ENCODE results near the gene IGSF10. TPM values are rescaled to one million over a fixed set of nuclear protein-coding genes. Genes with fewer than 3 reads are reported as not detected.
A peak's percentile ranks its signal among the peaks of the same experiment; 100 is the strongest.
"Not testable (repeated sequence)": the region's sequence is repeated elsewhere in the genome, so short reads cannot be mapped to it uniquely, and the experiment has no call there.

IGSF10 gene, protein sequence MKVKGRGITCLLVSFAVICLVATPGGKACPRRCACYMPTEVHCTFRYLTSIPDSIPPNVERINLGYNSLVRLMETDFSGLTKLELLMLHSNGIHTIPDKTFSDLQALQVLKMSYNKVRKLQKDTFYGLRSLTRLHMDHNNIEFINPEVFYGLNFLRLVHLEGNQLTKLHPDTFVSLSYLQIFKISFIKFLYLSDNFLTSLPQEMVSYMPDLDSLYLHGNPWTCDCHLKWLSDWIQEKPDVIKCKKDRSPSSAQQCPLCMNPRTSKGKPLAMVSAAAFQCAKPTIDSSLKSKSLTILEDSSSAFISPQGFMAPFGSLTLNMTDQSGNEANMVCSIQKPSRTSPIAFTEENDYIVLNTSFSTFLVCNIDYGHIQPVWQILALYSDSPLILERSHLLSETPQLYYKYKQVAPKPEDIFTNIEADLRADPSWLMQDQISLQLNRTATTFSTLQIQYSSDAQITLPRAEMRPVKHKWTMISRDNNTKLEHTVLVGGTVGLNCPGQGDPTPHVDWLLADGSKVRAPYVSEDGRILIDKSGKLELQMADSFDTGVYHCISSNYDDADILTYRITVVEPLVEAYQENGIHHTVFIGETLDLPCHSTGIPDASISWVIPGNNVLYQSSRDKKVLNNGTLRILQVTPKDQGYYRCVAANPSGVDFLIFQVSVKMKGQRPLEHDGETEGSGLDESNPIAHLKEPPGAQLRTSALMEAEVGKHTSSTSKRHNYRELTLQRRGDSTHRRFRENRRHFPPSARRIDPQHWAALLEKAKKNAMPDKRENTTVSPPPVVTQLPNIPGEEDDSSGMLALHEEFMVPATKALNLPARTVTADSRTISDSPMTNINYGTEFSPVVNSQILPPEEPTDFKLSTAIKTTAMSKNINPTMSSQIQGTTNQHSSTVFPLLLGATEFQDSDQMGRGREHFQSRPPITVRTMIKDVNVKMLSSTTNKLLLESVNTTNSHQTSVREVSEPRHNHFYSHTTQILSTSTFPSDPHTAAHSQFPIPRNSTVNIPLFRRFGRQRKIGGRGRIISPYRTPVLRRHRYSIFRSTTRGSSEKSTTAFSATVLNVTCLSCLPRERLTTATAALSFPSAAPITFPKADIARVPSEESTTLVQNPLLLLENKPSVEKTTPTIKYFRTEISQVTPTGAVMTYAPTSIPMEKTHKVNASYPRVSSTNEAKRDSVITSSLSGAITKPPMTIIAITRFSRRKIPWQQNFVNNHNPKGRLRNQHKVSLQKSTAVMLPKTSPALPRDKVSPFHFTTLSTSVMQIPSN (N-terminal part only)
- total RNA-seq (ENCODE audit: low replicate concordance), result 8.0 and 47.6 TPM in 2 replicates

DNA sequence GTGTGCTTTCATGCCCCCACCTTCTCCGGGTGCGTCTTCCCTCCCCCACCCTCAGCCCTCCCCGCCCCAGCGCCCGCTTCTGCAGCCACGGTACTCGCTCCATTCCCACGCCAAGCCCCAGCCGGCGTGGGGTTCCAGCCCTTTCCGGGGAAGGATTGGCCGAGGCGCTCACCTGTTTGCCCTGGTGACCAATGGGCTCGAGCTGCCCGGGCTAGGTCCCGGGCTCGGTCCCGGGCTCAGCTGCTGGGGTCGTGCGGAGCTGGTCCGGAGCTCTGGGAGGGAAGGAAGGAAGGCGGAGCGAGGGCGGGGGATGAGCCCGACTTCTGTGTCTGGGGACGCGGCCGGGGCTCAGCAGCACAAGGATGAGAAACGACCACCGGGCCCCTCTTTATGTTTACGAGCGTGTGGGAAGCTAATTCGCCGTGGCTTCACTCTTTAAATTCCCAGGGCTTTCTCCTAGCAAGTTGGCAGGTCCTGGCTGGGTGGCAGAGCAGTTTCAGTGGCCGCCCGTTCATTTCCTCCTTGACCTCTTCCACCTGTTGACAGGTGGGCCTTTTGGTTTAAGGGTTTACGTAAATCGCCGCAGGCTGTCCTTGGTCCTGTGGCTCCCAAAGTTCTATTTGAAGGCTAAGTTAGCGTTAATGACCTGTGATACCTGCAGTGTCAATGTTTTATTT, at the start of gene IGSF10:
IGSF10 (minus strand) TSS at position 288 of the 677 bp plus-strand sequence. CDS start 2,352 bp downstream, outside the sequence.
- DNase-seq (ENCODE audit: low read depth), result no peak
- TF ChIP-seq, protein P1, sequence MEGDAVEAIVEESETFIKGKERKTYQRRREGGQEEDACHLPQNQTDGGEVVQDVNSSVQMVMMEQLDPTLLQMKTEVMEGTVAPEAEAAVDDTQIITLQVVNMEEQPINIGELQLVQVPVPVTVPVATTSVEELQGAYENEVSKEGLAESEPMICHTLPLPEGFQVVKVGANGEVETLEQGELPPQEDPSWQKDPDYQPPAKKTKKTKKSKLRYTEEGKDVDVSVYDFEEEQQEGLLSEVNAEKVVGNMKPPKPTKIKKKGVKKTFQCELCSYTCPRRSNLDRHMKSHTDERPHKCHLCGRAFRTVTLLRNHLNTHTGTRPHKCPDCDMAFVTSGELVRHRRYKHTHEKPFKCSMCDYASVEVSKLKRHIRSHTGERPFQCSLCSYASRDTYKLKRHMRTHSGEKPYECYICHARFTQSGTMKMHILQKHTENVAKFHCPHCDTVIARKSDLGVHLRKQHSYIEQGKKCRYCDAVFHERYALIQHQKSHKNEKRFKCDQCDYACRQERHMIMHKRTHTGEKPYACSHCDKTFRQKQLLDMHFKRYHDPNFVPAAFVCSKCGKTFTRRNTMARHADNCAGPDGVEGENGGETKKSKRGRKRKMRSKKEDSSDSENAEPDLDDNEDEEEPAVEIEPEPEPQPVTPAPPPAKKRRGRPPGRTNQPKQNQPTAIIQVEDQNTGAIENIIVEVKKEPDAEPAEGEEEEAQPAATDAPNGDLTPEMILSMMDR (IDR thresholded peaks at IDR 0.05; ENCODE audit: insufficient read depth, low read length), result no peak
- peak within 1 kb of the TSS; percentile 70 for H3K4me3 ChIP-seq (ENCODE audit: low read depth, low read length)

DNA sequence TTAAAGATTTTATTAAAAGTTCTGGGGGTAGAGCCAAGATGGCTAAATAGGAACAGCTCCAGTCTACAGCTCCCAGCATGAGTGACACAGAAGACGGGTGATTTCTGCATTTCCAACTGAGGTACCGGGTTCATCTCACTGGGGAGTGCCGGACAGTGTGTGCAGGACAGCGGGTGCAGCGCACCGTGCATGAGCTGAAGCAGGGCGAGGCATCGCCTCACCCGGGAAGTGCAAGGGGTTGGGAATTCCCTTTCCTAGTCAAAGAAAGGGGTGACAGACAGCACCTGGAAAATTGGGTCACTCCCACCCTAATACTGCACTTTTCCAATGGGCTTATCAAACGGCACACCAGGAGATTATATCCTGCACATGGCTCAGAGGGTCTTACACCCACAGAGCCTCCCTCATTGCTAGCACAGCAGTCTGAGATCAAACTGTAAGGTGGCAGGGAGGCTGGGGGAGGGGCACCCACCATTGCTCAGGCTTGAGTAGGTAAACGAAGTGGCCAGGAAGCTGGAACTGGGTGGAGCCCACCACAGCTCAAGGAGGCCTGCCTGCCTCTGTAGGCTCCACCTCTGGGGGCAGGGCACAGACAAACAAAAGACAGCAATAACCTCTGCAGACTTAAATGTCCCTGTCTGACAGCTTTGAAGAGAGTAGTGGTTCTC, 48.7 kb upstream of the IGSF10 start:
- DNase-seq (ENCODE audit: low read depth), result not testable (repeated sequence)

DNA sequence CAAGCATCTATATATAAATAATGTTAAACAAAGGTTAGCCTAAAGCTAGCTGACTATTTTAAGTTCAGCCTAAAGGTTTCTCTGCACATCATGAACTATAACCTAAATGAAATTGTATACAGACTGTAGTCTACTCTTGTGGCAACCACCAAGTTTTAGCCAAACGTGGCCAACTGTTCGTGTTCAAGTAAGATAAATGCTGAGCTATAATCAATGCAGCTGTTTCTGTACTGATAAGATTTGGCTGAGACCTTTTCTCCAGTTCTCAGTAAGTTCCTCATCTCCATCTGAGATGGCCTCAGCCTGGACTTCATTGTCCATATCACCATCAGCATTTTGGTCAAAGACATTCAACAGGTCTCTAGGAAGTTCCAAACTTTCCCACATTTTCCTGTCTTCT, 43.7 kb upstream of the IGSF10 start:
- TF ChIP-seq, protein P1 (IDR thresholded peaks at IDR 0.05; ENCODE audit: insufficient read depth, low read length), result no peak
- no peak for DNase-seq (ENCODE audit: low read depth)
- H3K4me3 ChIP-seq (ENCODE audit: low read depth, low read length), result no peak overlapping the region

More for the DNA sequence above, 48.7 kb upstream of the IGSF10 start:
- not testable (repeated sequence) for H3K4me3 ChIP-seq (ENCODE audit: low read depth, low read length)

DNA sequence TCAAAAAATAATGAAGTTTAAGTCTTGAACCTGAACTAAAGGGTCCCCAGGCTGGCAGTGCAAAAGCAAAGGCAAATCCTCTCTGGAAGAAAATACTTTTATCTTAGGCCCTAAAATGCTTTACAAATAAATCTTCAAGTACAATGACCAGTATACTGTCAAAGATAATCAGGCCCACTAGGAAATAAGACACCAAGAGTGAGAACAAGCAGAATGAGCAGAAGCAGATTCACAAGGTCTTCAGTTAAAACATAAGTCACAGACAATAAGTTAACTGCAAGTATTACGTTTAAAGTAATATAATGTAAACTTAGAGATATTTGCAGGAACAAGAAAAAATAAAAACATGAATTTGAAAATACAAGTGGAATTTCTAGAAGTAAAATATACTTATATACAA, 42.2 kb upstream of the IGSF10 start:
- no peak for DNase-seq (ENCODE audit: low read depth)
- TF ChIP-seq, protein P1 (IDR thresholded peaks at IDR 0.05; ENCODE audit: insufficient read depth, low read length), result no peak
- no peak overlapping the region for H3K4me3 ChIP-seq (ENCODE audit: low read depth, low read length)

DNA sequence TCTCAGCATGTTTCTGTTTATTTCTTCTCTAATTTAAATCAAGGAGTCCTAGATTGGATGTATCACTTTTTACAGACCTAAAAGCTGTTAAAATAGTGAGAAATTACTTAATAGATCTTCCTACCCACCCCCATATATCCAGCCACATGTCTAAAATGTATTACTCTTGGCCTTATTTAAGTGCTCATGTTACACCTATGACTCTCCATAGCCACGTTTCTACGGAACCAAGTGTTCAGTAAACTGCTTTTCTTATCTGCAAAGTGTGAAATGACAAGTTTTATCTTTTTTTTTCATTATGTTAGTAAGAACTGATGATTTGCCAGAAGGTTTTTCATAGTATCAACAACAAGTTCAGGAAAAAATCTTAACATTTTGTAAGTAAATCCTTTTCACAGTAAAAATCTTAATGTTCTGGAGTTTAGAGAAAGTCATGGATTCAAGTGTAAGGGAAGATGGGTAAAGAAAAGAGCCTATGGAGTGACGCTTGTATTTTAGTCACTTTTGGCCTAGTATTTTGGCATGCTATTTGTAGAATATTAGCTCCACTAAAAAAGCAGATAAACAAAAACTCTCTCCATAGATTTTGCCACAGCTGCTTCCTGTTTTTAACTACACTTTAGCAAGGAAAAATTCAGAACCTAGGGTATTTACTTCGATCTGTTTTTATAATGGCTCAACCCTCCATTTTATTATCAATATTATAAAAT, 41.2 kb upstream of the IGSF10 start:
- no peak overlapping the region for H3K4me3 ChIP-seq (ENCODE audit: low read depth, low read length)
- DNase-seq (ENCODE audit: low read depth), result peak; percentile 32
- TF ChIP-seq, protein P1 (IDR thresholded peaks at IDR 0.05; ENCODE audit: insufficient read depth, low read length), result no peak

Measured in fibroblast of the aortic adventitia (primary cell).